ENCODE data around the gene SYF2. TPM values are rescaled to one million over a fixed set of nuclear protein-coding genes. Genes with fewer than 3 reads are reported as not detected.
A peak's percentile ranks its signal among the peaks of the same experiment; 100 is the strongest.

SYF2 gene
- total RNA-seq, 6 experiments from 2014 or later, result 11.0 to 21.8 (median 16.8) TPM

DNA sequence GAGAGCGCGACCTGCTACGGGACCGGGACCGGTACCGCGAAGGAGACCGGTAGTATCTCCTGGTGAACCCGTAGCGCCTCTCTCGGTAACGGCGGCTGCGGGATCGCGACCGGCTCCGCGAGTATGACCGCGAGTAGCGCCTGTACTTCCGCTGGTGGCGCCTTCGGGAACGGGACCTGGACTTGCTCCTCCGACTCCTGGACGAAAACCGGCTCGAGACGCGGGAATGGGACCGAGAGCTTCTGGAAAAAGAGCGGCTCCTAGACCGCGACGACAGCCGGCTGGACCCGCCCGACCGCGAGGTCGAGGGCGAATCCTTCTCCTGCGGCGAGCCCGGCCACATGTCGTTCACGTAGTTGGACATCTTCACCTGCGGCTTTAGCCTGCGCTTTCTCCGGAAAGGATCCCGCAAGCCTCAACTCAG lies 14.3 kb upstream of the SYF2 start:
- H3K27ac ChIP-seq, result peak overlapping the region; percentile 93 to 98 (median 95)
- H3K4me3 ChIP-seq, result peak overlapping the region; percentile 80 to 91 (median 87)
- no peaks in the 10 kb centered on the region for H3K9me3 ChIP-seq
- TF ChIP-seq CTCF (IDR thresholded peaks at IDR 0.05) (no peak), POLR2A (IDR thresholded peaks at IDR 0.05) (no peak)
- no CpG with 5 or more reads among the region's 53 CpGs for WGBS (ENCODE audit: insufficient coverage, low coverage, low lambda C conversion rate, missing lambda C conversion rate)
- H3K36me3 ChIP-seq, result peaks cover 11 to 40% (median 26%) of the 10 kb centered on the region in 4 donors
- intact Hi-C loops (cut with DNase I), result no loop called here
- H3K27me3 ChIP-seq, result no peaks in the 10 kb centered on the region
- DNase-seq (peak in 2 of 3 donors; percentile 51 to 60), ATAC-seq (peak in 3 of 4 donors; percentile 1 to 2 (median 1))
- H3K4me1 ChIP-seq, result peaks cover 0 to 24% (median 9%) of the 10 kb centered on the region in 4 donors

DNA sequence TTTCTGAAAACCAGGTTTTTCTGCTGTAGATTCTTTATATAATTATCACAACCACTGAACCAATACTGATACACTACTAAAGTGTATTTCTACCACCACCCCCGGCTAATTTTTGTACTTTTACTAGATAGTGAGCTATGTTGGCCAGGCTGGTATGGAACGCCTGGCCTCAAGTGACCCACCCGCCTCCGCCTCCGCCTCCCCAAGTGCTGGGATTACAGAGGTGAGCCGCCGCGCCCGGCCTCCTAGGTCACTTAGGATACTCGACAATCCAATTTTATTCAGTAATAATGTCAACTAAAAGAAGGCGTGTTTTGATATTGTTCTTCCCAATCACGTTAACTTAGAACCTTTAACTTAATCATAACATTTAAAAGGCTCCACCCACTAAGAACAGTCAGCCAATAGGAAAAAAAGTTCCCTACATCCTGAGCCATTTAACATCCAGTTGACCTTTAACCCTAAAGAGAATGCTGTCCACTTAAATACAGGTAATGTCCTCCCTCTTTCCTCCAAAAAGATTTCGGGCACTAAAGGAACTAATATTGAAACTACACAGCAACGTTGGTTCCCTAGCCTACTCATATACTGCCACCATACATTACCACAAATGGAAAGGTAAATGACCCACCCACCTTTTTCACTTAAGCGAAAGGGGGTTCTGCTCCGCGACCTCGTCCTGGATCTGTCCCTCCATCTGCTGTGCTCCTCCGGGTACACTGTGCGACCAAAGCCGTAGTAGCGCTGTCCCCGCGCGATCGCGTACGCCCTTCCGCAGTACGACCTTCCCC lies 13.7 kb upstream of the SYF2 start:
- Histone ChIP-seq H3K4me1 (peaks cover 0 to 27% (median 11%) of the 10 kb centered on the region in 4 donors), H3K27me3 (no peaks in the 10 kb centered on the region), H3K27ac (peak overlapping the region in 2 of 3 donors; percentile 93 to 98), H3K9me3 (no peaks in the 10 kb centered on the region), H3K36me3 (peaks cover 11 to 45% (median 27%) of the 10 kb centered on the region in 4 donors), H3K4me3 (peak overlapping the region; percentile 80 to 91 (median 87))
- WGBS (ENCODE audit: insufficient coverage, low coverage, low lambda C conversion rate, missing lambda C conversion rate), result 31% methylated on average over 18 of the region's 30 CpGs
- TF ChIP-seq CTCF (IDR thresholded peaks at IDR 0.05), result no peak
- TF ChIP-seq POLR2A (IDR thresholded peaks at IDR 0.05), result no peak
- DNase-seq (no peak), ATAC-seq (peak in 2 of 4 donors; percentile 16 to 17)
- intact Hi-C loops (cut with DNase I), result no loop called here

GRCh38 chr1:25245393-25245792 lies 13.1 kb upstream of the SYF2 start:
- intact Hi-C loops (cut with DNase I), result no loop called here
- Histone ChIP-seq H3K27ac (no peak overlapping the region), H3K9me3 (no peaks in the 10 kb centered on the region), H3K27me3 (no peaks in the 10 kb centered on the region), H3K4me3 (peak overlapping the region; percentile 80 to 91 (median 87)), H3K36me3 (peaks cover 11 to 45% (median 27%) of the 10 kb centered on the region in 4 donors), H3K4me1 (peaks cover 0 to 33% (median 14%) of the 10 kb centered on the region in 4 donors)
- ATAC-seq (no peak), DNase-seq (no peak)
- TF ChIP-seq POLR2A (IDR thresholded peaks at IDR 0.05) (no peak), CTCF (IDR thresholded peaks at IDR 0.05) (no peak)
- WGBS (ENCODE audit: insufficient coverage, low coverage, low lambda C conversion rate, missing lambda C conversion rate), result 74% methylated on average over 5 of the region's 5 CpGs

GRCh38 chr1:25243907-25244306 lies 11.6 kb upstream of the SYF2 start:
- 51% methylated on average over 6 of the region's 6 CpGs for WGBS (ENCODE audit: insufficient coverage, low coverage, low lambda C conversion rate, missing lambda C conversion rate)
- H3K4me3 ChIP-seq, result no peak overlapping the region

More at GRCh38 chr1:25243907-25244306, 11.6 kb upstream of the SYF2 start:
- H3K4me1 ChIP-seq, result peaks cover 0 to 36% (median 18%) of the 10 kb centered on the region in 4 donors
- no peak overlapping the region for H3K27ac ChIP-seq
- H3K9me3 ChIP-seq, result no peaks in the 10 kb centered on the region
- TF ChIP-seq CTCF (IDR thresholded peaks at IDR 0.05) (no peak), POLR2A (IDR thresholded peaks at IDR 0.05) (no peak)
- H3K27me3 ChIP-seq, result no peaks in the 10 kb centered on the region
- intact Hi-C loops (cut with DNase I), result no loop called here
- DNase-seq (no peak), ATAC-seq (no peak)
- H3K36me3 ChIP-seq, result peaks cover 11 to 45% (median 27%) of the 10 kb centered on the region in 4 donors
